ENCODE measurements around the gene PABPN1L. TPM values are rescaled to one million over a fixed set of nuclear protein-coding genes. Genes with fewer than 3 reads are reported as not detected.

Gene PABPN1L
- total and polyA plus RNA-seq, 2 experiments from 2014 or later: not detected

GRCh38 chr16:88825146-88825545 lies 41.3 kb downstream of the PABPN1L start (continued):
- TF ChIP-seq ZNF462 (CRISPR knock-in tag; IDR thresholded peaks at IDR 0.05) (no peak), ETS1 (IDR thresholded peaks at IDR 0.05) (no peak), ZNF331 (CRISPR knock-in tag; IDR thresholded peaks at IDR 0.05; ENCODE audit: low read depth) (no peak), CTCF (conservative IDR thresholded peaks at IDR 0.05; ENCODE audit: low read depth in 2 of 2) (no peak), REST (IDR thresholded peaks at IDR 0.05; ENCODE audit: unreplicated experiment) (no peak)

All from GM23338 (cell line).